HL-60 (cell line): ENCODE data around the gene PDE8A.

ENCODE experiments used
- DNase-seq, 2 experiments: peaks; one replicate each; pipeline ENCODE4 v3.0.0-alpha.2; 2010 to 2020; ENCODE audit warnings: low read depth in 1 of 2, low spot score in 1 of 2
- H3K27ac ChIP-seq: fragments of 250-450 bp; sonication (Bioruptor Pico); replicated peaks from 2 replicates; pipeline ENCODE4 v1.5.1; 2020; ENCODE audit warnings: mild to moderate bottlenecking, moderate library complexity
- H3K27me3 ChIP-seq: fragments of 250-450 bp; sonication (Bioruptor Pico); 2 replicates; pipeline ENCODE4 v1.5.1; 2021; ENCODE audit warnings: mild to moderate bottlenecking, moderate library complexity; ENCODE audit not compliant: insufficient read depth, poor library complexity, severe bottlenecking
- H3K4me3 ChIP-seq: replicated peaks from 2 replicates; pipeline ENCODE4 v1.5.1; 2011; ENCODE audit warnings: mild to moderate bottlenecking, control low read depth, low read length; ENCODE audit not compliant: insufficient read depth
- GABPA ChIP-seq: IDR thresholded peaks from 2 replicates; pipeline ENCODE4 v1.6.1; 2012; ENCODE audit warnings: low read depth
- POLR2AphosphoS5 ChIP-seq: IDR thresholded peaks from 2 replicates; pipeline ENCODE4 v1.6.1; 2012; ENCODE audit warnings: low read depth
- SPI1 ChIP-seq: IDR thresholded peaks from 2 replicates; pipeline ENCODE4 v1.6.1; 2012; ENCODE audit warnings: low read depth, mild to moderate bottlenecking, borderline replicate concordance
- TF ChIP-seq, protein P1 (sequence below): IDR thresholded peaks from one replicate; pipeline ENCODE4 v1.5.1; 2011; ENCODE audit warnings: low read length, control low read depth, inconsistent platforms; ENCODE audit not compliant: insufficient read depth
- TF ChIP-seq, protein P2 (sequence below): IDR thresholded peaks from 2 replicates; pipeline ENCODE4 v1.6.1; 2012; ENCODE audit warnings: low read depth; ENCODE audit not compliant: insufficient replicate concordance

Gene PDE8A

DNA sequence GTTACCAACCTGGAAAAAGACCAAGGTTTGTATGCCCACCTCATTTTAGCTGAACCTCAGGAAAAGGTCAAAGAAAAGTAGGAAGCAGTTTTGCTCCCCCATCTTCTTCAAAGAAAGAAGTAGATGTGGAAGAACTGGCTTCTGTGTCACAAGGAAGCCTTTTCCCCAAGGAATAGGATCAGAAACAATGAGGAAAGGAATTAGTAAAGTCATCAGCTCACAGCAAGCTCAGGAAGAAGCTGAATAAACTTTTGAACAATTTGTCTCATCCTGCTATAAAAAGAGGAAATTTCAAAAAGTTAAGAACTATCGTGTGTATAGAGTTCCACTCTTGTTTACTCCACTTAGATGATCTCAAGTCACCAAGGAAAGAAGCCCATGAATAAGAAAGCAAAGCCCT lies 174.2 kb downstream of the PDE8A start:
- peaks cover 4% of the 10 kb centered on the region for H3K27me3 ChIP-seq
- H3K27ac ChIP-seq = no peak overlapping the region
- no peak overlapping the region for H3K4me3 ChIP-seq
- TF ChIP-seq GABPA (no peak), POLR2AphosphoS5 (no peak), SPI1 (no peak)
- TF ChIP-seq, protein P1, sequence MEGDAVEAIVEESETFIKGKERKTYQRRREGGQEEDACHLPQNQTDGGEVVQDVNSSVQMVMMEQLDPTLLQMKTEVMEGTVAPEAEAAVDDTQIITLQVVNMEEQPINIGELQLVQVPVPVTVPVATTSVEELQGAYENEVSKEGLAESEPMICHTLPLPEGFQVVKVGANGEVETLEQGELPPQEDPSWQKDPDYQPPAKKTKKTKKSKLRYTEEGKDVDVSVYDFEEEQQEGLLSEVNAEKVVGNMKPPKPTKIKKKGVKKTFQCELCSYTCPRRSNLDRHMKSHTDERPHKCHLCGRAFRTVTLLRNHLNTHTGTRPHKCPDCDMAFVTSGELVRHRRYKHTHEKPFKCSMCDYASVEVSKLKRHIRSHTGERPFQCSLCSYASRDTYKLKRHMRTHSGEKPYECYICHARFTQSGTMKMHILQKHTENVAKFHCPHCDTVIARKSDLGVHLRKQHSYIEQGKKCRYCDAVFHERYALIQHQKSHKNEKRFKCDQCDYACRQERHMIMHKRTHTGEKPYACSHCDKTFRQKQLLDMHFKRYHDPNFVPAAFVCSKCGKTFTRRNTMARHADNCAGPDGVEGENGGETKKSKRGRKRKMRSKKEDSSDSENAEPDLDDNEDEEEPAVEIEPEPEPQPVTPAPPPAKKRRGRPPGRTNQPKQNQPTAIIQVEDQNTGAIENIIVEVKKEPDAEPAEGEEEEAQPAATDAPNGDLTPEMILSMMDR = no peak
- TF ChIP-seq, protein P2, sequence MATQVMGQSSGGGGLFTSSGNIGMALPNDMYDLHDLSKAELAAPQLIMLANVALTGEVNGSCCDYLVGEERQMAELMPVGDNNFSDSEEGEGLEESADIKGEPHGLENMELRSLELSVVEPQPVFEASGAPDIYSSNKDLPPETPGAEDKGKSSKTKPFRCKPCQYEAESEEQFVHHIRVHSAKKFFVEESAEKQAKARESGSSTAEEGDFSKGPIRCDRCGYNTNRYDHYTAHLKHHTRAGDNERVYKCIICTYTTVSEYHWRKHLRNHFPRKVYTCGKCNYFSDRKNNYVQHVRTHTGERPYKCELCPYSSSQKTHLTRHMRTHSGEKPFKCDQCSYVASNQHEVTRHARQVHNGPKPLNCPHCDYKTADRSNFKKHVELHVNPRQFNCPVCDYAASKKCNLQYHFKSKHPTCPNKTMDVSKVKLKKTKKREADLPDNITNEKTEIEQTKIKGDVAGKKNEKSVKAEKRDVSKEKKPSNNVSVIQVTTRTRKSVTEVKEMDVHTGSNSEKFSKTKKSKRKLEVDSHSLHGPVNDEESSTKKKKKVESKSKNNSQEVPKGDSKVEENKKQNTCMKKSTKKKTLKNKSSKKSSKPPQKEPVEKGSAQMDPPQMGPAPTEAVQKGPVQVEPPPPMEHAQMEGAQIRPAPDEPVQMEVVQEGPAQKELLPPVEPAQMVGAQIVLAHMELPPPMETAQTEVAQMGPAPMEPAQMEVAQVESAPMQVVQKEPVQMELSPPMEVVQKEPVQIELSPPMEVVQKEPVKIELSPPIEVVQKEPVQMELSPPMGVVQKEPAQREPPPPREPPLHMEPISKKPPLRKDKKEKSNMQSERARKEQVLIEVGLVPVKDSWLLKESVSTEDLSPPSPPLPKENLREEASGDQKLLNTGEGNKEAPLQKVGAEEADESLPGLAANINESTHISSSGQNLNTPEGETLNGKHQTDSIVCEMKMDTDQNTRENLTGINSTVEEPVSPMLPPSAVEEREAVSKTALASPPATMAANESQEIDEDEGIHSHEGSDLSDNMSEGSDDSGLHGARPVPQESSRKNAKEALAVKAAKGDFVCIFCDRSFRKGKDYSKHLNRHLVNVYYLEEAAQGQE = no peak
- no peak for DNase-seq

DNA sequence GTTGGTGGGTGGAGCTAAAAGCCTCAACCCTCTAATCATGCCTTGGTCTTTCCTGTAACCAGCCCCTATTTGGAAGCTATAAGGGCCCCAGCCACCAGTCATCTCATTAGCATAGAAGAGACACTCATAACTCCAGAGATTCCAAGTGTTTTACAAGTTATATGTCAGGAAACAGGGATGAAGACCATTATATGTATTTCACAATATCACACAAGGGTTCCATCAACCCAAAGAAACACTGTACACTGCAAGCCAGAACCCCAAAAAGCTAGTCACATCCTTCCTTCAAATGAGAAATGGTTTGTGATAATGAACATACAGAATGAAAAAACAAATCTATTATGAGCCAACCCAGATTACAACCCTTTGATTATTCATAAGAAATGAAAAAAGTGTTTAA lies 175.7 kb downstream of the PDE8A start:
- no peak for DNase-seq
- H3K27me3 ChIP-seq = peaks cover 4% of the 10 kb centered on the region
- no peak overlapping the region for H3K4me3 ChIP-seq
- no peak overlapping the region for H3K27ac ChIP-seq
- TF ChIP-seq, protein P1 = no peak
- no peak for TF ChIP-seq SPI1
- TF ChIP-seq GABPA = no peak
- TF ChIP-seq, protein P2 = no peak
- no peak for TF ChIP-seq POLR2AphosphoS5

DNA sequence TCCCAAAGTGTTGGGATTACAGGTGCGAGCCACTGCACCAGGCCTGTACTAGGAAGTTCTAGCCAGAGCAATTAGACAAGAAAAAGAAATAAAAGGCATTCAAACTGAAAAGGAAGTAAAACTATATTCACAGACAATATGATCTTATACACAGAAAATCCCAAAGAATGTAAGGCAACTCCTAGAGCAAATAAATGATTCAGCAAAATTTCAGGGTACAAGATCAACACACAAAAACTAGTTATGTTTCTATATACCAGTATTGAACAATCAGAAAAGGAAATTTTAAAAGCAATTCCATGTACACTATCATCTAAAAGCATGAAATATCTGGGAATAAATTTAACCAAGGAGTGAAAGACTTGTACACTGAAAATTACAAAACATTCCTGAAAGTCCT lies 180.6 kb downstream of the PDE8A start:
- DNase-seq = no peak
- Histone ChIP-seq H3K27ac (no peak overlapping the region), H3K27me3 (peaks cover 4% of the 10 kb centered on the region), H3K4me3 (no peak overlapping the region)
- TF ChIP-seq, protein P1 = no peak
- TF ChIP-seq GABPA = no peak
- TF ChIP-seq SPI1 = no peak
- no peak for TF ChIP-seq POLR2AphosphoS5
- TF ChIP-seq, protein P2 = no peak
